GM18499 (cell line): ENCODE measurements around the gene CSMD2.
"Not testable (repeated sequence)": the region's sequence is repeated elsewhere in the genome, so short reads cannot be mapped to it uniquely, and the experiment has no call there.

Source experiments
- ATAC-seq: cut with Tn5 transposase; IDR thresholded peaks from one replicate; pipeline ENCODE4 v1.9.1; 2021; ENCODE audit warnings: moderate number of reproducible peaks; ENCODE audit not compliant: insufficient read depth, unreplicated experiment

The CSMD2 gene

GRCh38 chr1:34122080-34122932 lies 42.7 kb downstream of the CSMD2 start:
- ATAC-seq, result no peak

GRCh38 chr1:34115233-34115632 lies 49.8 kb downstream of the CSMD2 start:
- ATAC-seq, result no peak

- ATAC-seq, result no peak
Measured at GRCh38 chr1:34113887-34114286, 51.1 kb downstream of the CSMD2 start.

- no peak for ATAC-seq
Measured at GRCh38 chr1:34113362-34113761, 51.7 kb downstream of the CSMD2 start.

- no peak for ATAC-seq
Measured at GRCh38 chr1:34108711-34109110, 56.3 kb downstream of the CSMD2 start.

GRCh38 chr1:34108269-34108668 lies 56.8 kb downstream of the CSMD2 start:
- no peak for ATAC-seq

GRCh38 chr1:34101151-34101550 lies 63.9 kb downstream of the CSMD2 start:
- no peak for ATAC-seq

- no peak for ATAC-seq
Measured at GRCh38 chr1:34100332-34100731, 64.7 kb downstream of the CSMD2 start.

- ATAC-seq, result not testable (repeated sequence)
Measured at GRCh38 chr1:34092399-34092798, 72.6 kb downstream of the CSMD2 start.

- ATAC-seq, result no peak
Measured at GRCh38 chr1:34089731-34090130, 75.3 kb downstream of the CSMD2 start.

- ATAC-seq, result no peak
Measured at GRCh38 chr1:34087986-34088385, 77.0 kb downstream of the CSMD2 start.

GRCh38 chr1:34086561-34086960 lies 78.5 kb downstream of the CSMD2 start:
- ATAC-seq, result no peak

GRCh38 chr1:34083974-34084373 lies 81.1 kb downstream of the CSMD2 start:
- ATAC-seq, result no peak

GRCh38 chr1:34082085-34082670 lies 82.9 kb downstream of the CSMD2 start:
- ATAC-seq, result not testable (repeated sequence)

GRCh38 chr1:34078383-34078782 lies 86.6 kb downstream of the CSMD2 start:
- no peak for ATAC-seq

GRCh38 chr1:34075576-34075975 lies 89.5 kb downstream of the CSMD2 start:
- no peak for ATAC-seq

- ATAC-seq, result no peak
Measured at GRCh38 chr1:34073028-34073695, 91.9 kb downstream of the CSMD2 start.

GRCh38 chr1:34070201-34070836 lies 94.7 kb downstream of the CSMD2 start:
- ATAC-seq, result no peak

GRCh38 chr1:34066981-34067603 lies 97.9 kb downstream of the CSMD2 start:
- no peak for ATAC-seq

- ATAC-seq, result no peak
Measured at GRCh38 chr1:34066166-34066565, 98.9 kb downstream of the CSMD2 start.
